Measurements from ENCODE around the gene HSPB6.

The HSPB6 gene

DNA sequence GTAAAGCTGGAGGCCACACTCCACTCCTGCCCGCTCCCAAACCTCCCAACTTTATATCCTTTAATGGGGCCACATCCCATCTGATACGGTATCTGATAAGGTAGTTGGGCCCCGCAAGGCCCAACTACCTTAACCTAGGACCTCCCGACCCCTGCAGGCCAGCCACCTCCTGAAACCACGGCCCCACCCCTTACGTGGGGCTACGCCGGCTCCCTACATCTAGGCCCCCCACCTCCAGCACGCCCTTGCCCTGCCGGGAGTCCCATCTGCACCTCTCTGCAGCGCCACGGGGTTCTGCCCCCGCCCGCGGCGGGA, 16.8 kb downstream of the HSPB6 start:
- TF ChIP-seq, protein P1, sequence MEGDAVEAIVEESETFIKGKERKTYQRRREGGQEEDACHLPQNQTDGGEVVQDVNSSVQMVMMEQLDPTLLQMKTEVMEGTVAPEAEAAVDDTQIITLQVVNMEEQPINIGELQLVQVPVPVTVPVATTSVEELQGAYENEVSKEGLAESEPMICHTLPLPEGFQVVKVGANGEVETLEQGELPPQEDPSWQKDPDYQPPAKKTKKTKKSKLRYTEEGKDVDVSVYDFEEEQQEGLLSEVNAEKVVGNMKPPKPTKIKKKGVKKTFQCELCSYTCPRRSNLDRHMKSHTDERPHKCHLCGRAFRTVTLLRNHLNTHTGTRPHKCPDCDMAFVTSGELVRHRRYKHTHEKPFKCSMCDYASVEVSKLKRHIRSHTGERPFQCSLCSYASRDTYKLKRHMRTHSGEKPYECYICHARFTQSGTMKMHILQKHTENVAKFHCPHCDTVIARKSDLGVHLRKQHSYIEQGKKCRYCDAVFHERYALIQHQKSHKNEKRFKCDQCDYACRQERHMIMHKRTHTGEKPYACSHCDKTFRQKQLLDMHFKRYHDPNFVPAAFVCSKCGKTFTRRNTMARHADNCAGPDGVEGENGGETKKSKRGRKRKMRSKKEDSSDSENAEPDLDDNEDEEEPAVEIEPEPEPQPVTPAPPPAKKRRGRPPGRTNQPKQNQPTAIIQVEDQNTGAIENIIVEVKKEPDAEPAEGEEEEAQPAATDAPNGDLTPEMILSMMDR (IDR thresholded peaks at IDR 0.05; ENCODE audit: low read depth, low read length), result no peak
- DNase-seq (ENCODE audit: extremely low read depth, low read depth), result no peak

DNA sequence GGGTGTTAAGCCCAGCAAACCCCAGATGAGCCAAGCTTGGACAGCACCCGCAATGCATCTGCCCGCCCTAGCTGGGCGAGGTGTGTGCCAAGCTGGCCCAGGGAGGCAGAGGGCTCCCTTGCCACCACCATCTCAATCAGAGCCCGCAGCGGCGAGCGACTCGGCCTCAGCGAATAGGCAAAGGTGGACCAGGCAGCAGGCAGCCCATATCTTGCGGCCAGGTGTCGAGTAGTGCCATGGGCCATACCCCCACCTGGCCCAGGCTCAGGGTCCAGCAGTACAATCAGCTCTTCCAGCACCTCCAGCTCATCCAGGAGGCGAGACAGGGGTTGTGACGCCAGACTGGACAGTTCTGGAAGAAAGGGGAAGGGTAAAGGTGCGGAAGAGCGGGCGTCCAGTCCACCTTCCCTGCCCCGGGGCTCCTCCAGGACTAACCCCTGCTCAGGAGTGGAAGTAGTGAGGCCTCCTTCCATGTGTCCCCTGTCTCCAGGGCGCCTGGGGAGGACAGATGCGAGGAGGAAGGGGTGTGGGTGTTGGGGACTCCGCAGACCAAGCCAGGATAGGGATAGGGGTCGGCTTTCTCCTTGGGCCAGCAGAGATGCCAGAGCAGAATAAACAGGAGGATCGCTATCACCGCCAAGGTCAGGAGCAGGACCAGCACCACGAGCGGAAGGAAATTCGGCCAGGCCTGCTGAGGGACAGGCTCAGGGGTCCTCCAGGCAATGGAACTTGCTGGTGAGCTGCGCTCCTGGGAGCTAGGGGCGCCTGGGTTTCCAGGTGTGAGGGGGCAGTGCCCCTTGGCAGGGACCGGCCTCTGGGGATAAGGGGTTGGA, 17.3 kb downstream of the HSPB6 start:
- DNase-seq (ENCODE audit: extremely low read depth, low read depth), result no peak
- TF ChIP-seq, protein P1 (IDR thresholded peaks at IDR 0.05; ENCODE audit: low read depth, low read length), result no peak

DNA sequence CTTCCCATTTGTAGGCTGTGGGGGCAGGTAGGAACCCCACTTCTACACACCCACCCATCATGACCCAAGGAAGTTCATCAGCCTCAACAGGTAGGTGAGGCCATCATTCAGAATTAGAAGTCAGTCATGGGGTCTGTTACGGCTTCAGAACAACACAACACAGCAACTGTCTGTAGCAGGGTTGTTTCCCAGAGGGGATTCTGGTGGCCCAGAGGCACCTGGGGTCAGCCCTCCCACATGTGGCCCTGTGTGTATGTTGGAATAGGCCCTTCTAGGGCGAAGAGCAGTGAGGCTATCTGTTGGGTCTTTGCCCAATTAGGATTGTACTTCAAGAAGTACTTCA, 18.0 kb downstream of the HSPB6 start:
- DNase-seq (ENCODE audit: extremely low read depth, low read depth), result no peak
- TF ChIP-seq, protein P1 (IDR thresholded peaks at IDR 0.05; ENCODE audit: low read depth, low read length), result no peak

DNA sequence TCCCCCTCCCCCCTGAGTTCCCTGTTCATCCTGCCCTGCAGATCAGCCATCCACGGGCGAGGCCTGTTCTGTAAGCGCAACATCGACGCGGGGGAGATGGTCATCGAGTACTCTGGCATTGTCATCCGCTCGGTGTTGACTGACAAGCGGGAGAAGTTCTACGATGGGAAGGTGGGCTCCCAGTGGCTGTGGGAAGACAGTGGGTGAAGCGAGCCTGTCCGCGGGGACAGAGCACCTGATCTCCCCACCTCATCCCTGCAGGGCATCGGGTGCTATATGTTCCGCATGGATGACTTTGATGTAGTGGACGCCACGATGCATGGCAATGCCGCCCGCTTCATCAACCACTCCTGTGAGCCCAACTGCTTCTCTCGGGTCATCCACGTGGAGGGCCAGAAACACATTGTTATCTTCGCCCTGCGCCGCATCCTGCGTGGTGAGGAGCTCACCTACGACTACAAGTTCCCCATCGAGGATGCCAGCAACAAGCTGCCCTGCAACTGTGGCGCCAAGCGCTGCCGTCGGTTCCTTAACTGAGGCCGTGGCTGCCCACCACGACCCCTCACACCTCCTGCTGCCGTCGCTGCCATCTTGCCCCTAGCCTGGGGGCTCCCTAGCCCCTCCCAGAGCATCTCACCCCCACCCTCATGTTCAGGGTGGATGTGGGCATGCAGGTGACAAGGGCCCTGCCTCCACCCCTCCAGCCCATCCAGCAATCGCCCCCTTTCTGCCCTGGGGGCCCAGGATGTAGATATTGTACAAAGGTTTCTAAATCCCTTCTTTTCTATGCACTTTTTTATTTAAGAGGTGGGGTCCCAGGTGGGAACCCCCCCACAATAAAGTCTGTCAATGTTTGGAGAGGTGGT, 18.6 kb downstream of the HSPB6 start:
- DNase-seq (ENCODE audit: extremely low read depth, low read depth), result no peak
- TF ChIP-seq, protein P1 (IDR thresholded peaks at IDR 0.05; ENCODE audit: low read depth, low read length), result no peak

DNA sequence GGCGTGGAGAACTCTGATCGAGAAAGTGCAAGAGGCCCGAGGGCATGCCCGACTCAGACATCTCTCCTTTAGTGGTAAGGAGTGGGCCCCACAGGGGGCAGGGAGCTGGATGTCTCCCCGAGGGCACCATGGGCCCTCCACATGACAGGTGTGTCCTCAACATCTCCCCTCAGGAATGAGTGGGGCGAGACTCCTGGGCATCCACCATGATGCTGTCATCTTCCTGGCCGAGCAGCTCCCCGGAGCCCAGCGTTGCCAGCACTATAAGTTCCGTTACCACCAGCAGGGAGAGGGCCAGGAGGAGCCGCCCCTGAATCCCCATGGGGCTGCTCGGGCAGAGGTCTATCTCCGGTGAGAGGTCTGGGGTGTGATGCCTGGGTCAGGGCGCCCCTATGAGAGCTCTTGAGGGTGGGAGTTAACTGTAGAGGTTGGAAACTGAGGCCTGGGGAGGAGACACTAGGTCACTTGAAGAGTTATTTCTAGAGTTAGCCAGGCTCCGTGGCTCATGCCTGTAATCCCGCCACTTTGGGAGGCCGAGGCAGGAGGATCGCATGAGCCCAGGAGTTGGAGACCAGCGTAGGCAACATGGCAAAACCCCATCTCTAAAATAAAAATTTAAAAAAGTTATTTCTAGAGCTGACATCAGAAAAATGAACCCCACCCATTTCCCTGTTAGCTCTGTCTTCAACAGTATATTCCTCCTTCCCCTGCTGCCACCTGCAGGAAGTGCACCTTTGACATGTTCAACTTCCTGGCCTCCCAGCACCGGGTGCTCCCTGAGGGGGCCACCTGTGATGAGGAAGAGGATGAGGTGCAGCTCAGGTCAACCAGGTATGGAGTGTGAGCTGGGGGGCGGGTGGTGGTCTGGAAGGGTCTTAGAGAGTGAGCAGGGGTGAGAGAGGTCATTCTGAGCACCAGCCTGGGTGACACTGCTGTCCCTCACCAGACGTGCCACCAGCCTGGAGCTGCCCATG, 19.6 kb downstream of the HSPB6 start:
- TF ChIP-seq, protein P1 (IDR thresholded peaks at IDR 0.05; ENCODE audit: low read depth, low read length), result no peak
- DNase-seq (ENCODE audit: extremely low read depth, low read depth), result no peak

DNA sequence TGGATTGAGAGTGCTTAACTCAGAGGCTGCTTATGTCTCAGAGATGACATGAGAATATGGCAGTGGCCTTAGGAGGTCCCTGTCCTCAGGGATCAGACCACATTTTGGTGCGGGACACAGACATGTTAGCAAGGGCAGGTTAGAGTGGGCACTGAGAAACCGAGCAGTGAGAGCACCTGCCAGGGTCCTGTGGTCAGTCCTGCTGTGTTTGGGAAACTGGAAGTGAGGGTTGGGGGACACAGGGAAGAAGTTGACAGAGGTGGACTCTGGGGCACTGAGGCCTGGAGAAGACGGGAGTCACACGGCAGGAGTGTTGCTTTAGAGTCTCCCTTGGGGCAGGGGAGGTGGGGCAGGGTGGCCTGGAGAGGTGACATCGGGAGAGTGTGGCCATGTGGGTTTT, 21.9 kb downstream of the HSPB6 start:
- TF ChIP-seq, protein P1 (IDR thresholded peaks at IDR 0.05; ENCODE audit: low read depth, low read length), result no peak
- DNase-seq (ENCODE audit: extremely low read depth, low read depth), result no peak

Data from AG09319 (cell line).